IPS-18a (cell line): Measurements from ENCODE around the gene BIRC7.

Experiments used
- H3K27ac ChIP-seq: one replicate; pipeline ENCODE4 v1.5.1; 2013; ENCODE audit warnings: low read length
- H3K27me3 ChIP-seq: one replicate; pipeline ENCODE4 v1.6.1; 2013; ENCODE audit warnings: mild to moderate bottlenecking, low read length; ENCODE audit not compliant: control insufficient read depth, insufficient read depth
- H3K36me3 ChIP-seq: one replicate; pipeline ENCODE4 v1.6.1; 2013; ENCODE audit warnings: low read depth, low read length; ENCODE audit not compliant: control insufficient read depth
- H3K4me1 ChIP-seq: one replicate; pipeline ENCODE4 v1.6.1; 2013; ENCODE audit warnings: low read depth, low read length; ENCODE audit not compliant: control insufficient read depth
- H3K4me3 ChIP-seq: one replicate; pipeline ENCODE4 v1.5.1; 2013; ENCODE audit warnings: low read length
- H3K9ac ChIP-seq: one replicate; pipeline ENCODE4 v1.6.1; 2013; ENCODE audit warnings: mild to moderate bottlenecking, low read length, moderate library complexity
- H3K9me3 ChIP-seq: one replicate; pipeline ENCODE4 v1.6.1; 2013; ENCODE audit warnings: low read depth, low read length; ENCODE audit not compliant: control insufficient read depth

Gene BIRC7

DNA sequence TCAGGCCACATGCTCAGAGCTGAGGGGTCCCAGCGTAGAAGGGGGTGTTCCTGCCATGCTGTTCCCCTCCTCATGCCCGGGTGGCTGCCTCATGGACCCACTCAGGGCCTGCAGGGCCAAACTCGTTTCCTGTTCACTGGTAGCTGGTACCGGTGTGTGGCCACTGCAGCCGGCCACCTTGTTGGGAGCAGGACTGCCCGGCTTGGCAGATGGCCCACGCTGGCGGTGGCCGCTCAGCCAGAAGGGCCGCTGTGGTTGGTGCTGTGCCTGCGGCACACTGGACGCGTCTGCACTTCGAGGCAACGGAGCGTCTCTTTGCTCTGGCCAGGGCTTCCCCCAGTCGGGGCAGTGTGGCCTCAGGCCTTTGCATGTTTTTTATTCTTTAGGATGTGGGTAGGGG, 47.2 kb downstream of the BIRC7 start:
- no peaks in the 10 kb centered on the region for H3K9me3 ChIP-seq
- H3K36me3 ChIP-seq: peaks cover 34% of the 10 kb centered on the region
- H3K27ac ChIP-seq: no peak overlapping the region
- H3K9ac ChIP-seq: no peak overlapping the region
- no peaks in the 10 kb centered on the region for H3K27me3 ChIP-seq
- no peaks in the 10 kb centered on the region for H3K4me1 ChIP-seq
- H3K4me3 ChIP-seq: no peak overlapping the region

GRCh38 chr20:63283397-63284082, 47.8 kb downstream of the BIRC7 start:
- H3K9me3 ChIP-seq: no peaks in the 10 kb centered on the region
- H3K27me3 ChIP-seq: no peaks in the 10 kb centered on the region
- H3K4me3 ChIP-seq: no peak overlapping the region
- H3K36me3 ChIP-seq: peaks cover 37% of the 10 kb centered on the region
- H3K9ac ChIP-seq: no peak overlapping the region
- H3K27ac ChIP-seq: no peak overlapping the region
- no peaks in the 10 kb centered on the region for H3K4me1 ChIP-seq

DNA sequence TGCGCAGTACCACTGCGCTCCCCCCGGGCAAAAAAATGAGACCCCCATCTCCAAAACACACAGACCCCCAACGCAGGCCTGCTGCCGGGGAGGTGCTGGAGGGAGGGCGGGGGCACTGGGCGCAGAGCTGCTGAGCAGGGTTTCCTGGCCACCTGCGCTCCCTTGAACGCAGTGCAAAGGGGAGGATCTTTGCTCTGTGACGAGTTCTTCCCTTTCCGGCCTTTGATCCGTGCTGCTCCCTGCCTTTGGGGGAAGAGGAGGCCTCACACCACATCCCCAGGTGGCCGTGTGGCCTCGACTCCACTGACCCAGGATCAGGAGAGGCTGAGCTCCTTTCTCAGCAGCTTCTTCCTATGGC, 48.4 kb downstream of the BIRC7 start:
- Histone ChIP-seq H3K4me3 (no peak overlapping the region), H3K27me3 (no peaks in the 10 kb centered on the region), H3K9ac (no peak overlapping the region), H3K36me3 (peaks cover 36% of the 10 kb centered on the region), H3K4me1 (no peaks in the 10 kb centered on the region), H3K27ac (no peak overlapping the region), H3K9me3 (no peaks in the 10 kb centered on the region)

- H3K9ac ChIP-seq: no peak overlapping the region
- H3K4me1 ChIP-seq: no peaks in the 10 kb centered on the region
- H3K4me3 ChIP-seq: no peak overlapping the region
- H3K27me3 ChIP-seq: no peaks in the 10 kb centered on the region
- peaks cover 34% of the 10 kb centered on the region for H3K36me3 ChIP-seq
- no peak overlapping the region for H3K27ac ChIP-seq
- H3K9me3 ChIP-seq: no peaks in the 10 kb centered on the region
These were observed 48.8 kb downstream of the BIRC7 start for GRCh38 chr20:63284544-63284949.

DNA sequence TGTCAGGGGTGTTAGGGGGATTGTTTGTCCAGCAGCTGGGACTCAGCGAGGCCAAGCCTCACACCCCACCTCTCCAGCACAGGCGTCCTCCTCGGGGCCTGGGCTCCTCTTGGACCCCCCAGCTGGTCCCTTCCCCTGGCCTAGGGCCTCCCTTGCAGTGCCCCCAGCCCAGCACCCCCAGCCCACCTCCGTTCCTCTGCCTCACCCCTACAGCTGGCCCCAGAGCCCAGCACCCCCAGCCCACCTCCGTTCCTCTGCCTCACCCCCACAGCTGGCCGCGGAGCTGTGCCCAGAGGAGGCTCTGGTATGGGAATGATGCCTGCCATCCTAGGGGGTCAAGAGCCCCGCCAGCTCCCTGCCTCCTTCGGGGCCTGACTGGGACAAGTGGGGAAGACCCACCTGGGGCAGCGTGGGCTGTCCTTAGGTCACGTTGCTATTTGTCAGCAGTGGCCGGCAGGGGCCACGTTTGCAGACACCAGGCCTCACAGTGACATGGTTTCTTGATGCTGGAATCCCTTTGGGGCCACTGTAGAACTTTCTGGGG, 49.3 kb downstream of the BIRC7 start:
- Histone ChIP-seq H3K27ac (no peak overlapping the region), H3K4me3 (no peak overlapping the region), H3K4me1 (no peaks in the 10 kb centered on the region), H3K9me3 (no peaks in the 10 kb centered on the region), H3K36me3 (peaks cover 29% of the 10 kb centered on the region), H3K27me3 (no peaks in the 10 kb centered on the region), H3K9ac (no peak overlapping the region)

GRCh38 chr20:63285636-63286615, 50.2 kb downstream of the BIRC7 start:
- Histone ChIP-seq H3K27me3 (no peaks in the 10 kb centered on the region), H3K27ac (no peak overlapping the region), H3K36me3 (peaks cover 23% of the 10 kb centered on the region), H3K9ac (no peak overlapping the region), H3K4me3 (no peak overlapping the region), H3K9me3 (no peaks in the 10 kb centered on the region), H3K4me1 (no peaks in the 10 kb centered on the region)

- no peak overlapping the region for H3K9ac ChIP-seq
- no peaks in the 10 kb centered on the region for H3K27me3 ChIP-seq
- H3K36me3 ChIP-seq: peaks cover 23% of the 10 kb centered on the region
- no peaks in the 10 kb centered on the region for H3K9me3 ChIP-seq
- H3K4me1 ChIP-seq: no peaks in the 10 kb centered on the region
- H3K4me3 ChIP-seq: no peak overlapping the region
- no peak overlapping the region for H3K27ac ChIP-seq
These were observed 51.3 kb downstream of the BIRC7 start for GRCh38 chr20:63286781-63287696.

DNA sequence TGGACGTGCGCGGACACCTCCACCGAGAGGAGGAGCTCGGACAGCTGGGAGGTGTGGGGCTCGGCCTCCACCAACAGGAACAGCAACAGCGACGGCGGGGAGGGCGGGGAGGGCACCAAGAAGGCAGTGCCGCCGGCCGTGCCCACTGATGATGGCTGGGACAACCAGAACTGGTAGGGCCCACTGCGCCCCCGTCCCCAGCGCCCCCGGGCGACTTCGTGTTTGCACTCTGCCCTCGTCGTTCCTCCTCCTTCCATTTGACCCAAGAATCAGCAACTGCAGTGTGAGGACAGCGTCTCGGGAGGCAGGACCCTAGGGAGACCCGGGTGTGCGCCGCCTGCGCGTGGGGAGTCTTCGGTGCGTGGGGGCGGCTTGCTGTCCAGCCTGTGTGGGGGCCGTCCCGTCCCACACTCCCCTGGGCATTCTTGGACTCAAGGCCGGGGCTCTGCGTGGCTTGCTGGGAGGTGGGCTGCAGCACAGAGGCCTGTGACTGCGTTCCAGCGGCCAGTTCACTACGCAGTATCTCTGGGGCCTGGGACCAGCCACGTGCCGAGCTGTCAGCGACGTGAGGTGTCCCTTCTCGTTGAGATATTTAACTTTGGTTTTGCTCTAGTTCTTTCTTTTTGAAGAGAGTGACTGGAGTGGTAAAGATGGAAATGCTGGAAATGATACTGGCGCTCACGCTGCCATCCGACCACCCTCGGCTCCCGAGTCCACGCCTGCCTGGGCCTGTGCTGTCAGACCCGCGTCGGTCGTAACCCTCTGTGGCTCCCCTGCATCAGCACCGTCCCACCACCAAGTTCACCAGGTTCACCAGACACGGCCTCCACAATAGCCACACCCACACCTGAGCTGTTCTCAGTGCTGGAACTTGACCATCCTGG, 52.2 kb downstream of the BIRC7 start:
- Histone ChIP-seq H3K36me3 (peaks cover 18% of the 10 kb centered on the region), H3K9me3 (no peaks in the 10 kb centered on the region), H3K9ac (no peak overlapping the region), H3K4me3 (no peak overlapping the region), H3K27me3 (no peaks in the 10 kb centered on the region), H3K27ac (no peak overlapping the region), H3K4me1 (no peaks in the 10 kb centered on the region)

DNA sequence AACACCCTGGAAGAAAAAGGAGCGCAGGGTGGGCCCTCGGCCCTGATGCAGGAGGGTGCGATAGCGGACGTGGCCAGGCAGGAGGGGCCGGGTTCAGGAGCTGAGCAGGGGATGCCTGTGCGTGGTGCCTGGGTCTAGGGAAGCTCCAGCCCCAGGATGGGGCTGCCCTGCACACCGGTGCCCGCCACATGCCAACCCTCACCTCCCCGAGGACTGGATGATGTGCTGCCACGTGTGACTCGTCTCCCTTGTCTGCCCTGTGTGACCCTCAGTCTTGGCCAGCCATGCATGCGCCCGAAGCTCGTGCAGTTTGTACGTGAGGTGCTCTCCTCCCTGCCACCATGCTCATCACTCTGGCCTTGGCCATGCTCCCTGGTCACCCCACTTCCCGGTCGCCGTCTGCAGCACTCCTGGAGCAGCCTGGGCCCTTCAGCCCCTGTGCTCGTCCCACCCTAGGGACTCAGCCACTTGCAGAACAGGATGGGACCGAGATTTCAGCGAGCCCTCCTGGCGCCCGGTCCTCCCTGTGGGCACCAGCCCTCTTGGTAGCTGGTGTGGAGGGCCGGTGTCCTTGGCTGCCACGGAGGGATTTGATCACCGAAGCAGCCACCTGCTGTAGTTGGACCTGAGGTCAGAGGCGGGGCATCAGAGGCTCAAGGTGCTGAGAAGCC, 53.0 kb downstream of the BIRC7 start:
- Histone ChIP-seq H3K9ac (no peak overlapping the region), H3K4me3 (no peak overlapping the region), H3K4me1 (no peaks in the 10 kb centered on the region), H3K9me3 (no peaks in the 10 kb centered on the region), H3K36me3 (peaks cover 10% of the 10 kb centered on the region), H3K27ac (no peak overlapping the region), H3K27me3 (no peaks in the 10 kb centered on the region)
